ENCODE results near the gene SMAD6. TPM values are rescaled to one million over a fixed set of nuclear protein-coding genes. Genes with fewer than 3 reads are reported as not detected.

The SMAD6 gene
- total and polyA plus RNA-seq, 2 donors = 1.0 to 2.8 TPM

DNA sequence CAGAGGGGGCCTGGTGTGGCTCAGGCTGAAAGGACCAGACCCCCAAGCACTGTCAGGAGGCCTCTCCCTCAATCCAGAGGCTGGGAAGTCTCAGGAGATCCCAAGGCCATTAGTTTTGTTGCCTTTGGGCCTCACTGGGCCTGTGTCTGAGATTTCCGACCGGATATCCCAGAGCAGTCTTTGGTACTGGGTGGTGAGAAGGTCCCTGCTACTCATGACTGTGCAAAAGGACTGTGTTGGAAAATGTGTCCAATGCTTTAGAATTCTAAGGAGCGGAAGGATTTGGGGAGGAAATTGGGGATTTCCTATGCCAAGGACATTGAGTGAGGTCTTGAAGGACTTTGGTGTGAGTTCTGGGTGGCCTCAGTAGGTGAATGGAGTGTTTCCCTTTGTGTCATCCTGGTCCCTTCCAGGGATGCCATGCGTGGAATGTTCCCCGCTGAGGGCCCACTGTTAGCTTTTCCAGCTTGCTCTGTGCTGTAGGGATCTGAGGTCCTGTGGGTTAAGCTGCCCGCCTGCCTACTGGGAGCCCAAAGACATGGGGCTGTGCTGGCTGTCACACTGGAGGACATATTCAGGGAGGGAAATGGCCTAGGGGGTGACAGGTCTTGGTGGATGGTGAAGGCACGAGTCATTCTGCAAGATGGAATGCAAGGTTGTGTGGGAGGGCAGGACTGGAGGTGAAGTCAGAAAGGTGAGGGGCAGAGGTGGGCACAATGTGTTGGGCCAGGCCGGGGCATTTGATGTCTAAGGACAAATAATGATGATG, 16.4 kb downstream of the SMAD6 start:
- no peak for DNase-seq (ENCODE audit: low read depth in 6 of 9, low spot score in 9 of 9)
- H3K27me3 ChIP-seq (ENCODE audit: control insufficient read depth in 2 of 2, insufficient read depth in 1 of 2, low read length in 1 of 2) = peaks cover 0 to 2% of the 10 kb centered on the region in 2 donors
- WGBS = 97% methylated on average over 8 of the region's 8 CpGs
- no peaks in the 10 kb centered on the region for H3K9me3 ChIP-seq (ENCODE audit: control insufficient read depth in 2 of 2, insufficient read depth in 1 of 2, low read length in 1 of 2)
- H3K27ac ChIP-seq (ENCODE audit: low read depth in 1 of 2, low read length in 1 of 2) = no peak overlapping the region
- peaks cover 0 to 2% of the 10 kb centered on the region in 2 donors for H3K4me1 ChIP-seq (ENCODE audit: control insufficient read depth in 2 of 2, insufficient read depth in 2 of 2, low read length in 2 of 2)
- no peaks in the 10 kb centered on the region for H3K36me3 ChIP-seq (ENCODE audit: control insufficient read depth in 2 of 2, insufficient read depth in 2 of 2, low read length in 1 of 2)
- no peak overlapping the region for H3K4me3 ChIP-seq (ENCODE audit: low read length in 2 of 2)

DNA sequence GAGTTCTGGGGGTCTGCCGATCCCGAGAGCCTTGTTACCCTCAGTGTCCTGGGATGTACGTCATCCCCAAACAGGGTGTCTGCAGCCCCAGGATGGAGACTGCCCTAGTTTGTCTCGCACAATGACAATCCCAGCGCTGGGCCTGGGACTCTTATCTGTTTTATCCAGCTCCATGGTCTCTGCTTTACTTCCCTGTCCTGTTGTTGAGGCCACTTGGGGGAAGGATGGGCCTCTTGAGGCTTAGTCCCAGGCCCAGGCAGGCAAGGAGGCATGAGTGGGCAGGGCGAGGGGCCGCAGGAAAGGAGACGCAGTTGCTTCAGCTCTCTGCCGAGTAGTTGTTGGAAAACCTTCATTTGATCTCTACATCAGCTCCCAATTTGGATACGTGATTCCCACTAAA, 17.4 kb downstream of the SMAD6 start:
- Histone ChIP-seq H3K9me3 (ENCODE audit: control insufficient read depth in 2 of 2, insufficient read depth in 1 of 2, low read length in 1 of 2) (no peaks in the 10 kb centered on the region), H3K27me3 (ENCODE audit: control insufficient read depth in 2 of 2, insufficient read depth in 1 of 2, low read length in 1 of 2) (peaks cover 0 to 2% of the 10 kb centered on the region in 2 donors), H3K4me1 (ENCODE audit: control insufficient read depth in 2 of 2, insufficient read depth in 2 of 2, low read length in 2 of 2) (peaks cover 0 to 2% of the 10 kb centered on the region in 2 donors), H3K27ac (ENCODE audit: low read depth in 1 of 2, low read length in 1 of 2) (no peak overlapping the region), H3K4me3 (ENCODE audit: low read length in 2 of 2) (no peak overlapping the region), H3K36me3 (ENCODE audit: control insufficient read depth in 2 of 2, insufficient read depth in 2 of 2, low read length in 1 of 2) (no peaks in the 10 kb centered on the region)
- DNase-seq (ENCODE audit: low read depth in 6 of 9, low spot score in 9 of 9) = no peak
- WGBS = 89% methylated on average over 10 of the region's 10 CpGs

DNA sequence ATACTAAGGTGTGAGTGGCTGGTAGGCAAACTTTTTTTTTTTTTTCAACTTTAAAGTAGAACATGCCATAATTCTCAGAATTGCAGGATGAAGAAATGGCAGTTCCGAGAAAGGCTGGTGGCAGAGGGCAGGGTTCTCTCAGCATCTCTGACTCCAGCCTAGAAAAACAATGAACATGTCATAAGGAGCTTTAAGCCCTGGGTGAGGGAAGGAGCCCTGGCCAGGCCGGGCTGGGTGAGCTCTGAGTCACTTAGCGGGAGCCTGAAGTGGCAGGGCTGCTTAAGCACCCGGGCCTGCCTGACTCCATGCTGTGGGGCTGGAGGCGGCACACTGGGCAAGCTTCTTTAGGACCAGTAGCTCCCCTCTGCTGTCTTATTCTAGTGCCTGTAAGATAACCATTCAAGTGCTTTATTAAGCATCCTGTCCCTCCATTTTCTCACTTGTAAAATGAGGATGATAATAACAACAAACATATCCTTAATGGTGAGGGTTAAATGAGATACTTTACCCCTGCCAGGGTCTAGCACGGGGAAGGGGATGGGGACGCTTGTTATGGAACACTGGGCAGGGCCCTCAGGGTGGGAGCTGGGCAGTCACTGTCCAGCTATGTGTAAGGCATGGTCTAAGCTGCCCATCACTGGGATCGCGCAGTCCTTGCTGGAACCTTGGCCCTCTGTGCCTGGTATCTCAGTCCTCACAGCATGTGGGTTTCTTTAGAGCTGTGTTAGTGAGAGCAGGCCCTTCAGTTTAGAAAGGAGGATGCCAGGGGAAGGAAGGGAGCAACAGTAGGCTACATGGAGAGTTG, 18.4 kb downstream of the SMAD6 start:
- H3K36me3 ChIP-seq (ENCODE audit: control insufficient read depth in 2 of 2, insufficient read depth in 2 of 2, low read length in 1 of 2) = no peaks in the 10 kb centered on the region
- no peaks in the 10 kb centered on the region for H3K4me1 ChIP-seq (ENCODE audit: control insufficient read depth in 2 of 2, insufficient read depth in 2 of 2, low read length in 2 of 2)
- WGBS = 85% methylated on average over 9 of the region's 9 CpGs

DNA sequence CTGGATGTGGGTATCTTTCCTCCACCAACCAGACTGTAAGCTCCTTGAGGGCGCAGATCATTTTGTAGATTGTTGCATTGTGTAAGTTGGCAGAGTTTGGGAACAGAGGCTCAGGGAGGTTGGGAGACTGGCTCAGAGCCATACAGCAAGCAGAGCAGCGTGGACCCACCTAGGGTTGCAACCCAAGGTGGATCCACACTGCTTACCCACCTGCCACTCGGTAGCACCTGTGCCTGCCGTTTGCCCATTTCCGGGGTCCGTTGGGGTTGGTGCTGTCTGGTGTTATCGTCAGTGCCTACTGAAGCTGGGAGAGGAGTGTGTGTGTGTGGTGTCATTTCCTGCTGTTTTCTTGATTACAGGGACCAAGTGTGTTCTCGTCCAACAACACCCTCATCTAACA, 19.0 kb downstream of the SMAD6 start:
- 94% methylated on average over 8 of the region's 8 CpGs for WGBS
- no peak for DNase-seq (ENCODE audit: low read depth in 6 of 9, low spot score in 9 of 9)
- H3K4me1 ChIP-seq (ENCODE audit: control insufficient read depth in 2 of 2, insufficient read depth in 2 of 2, low read length in 2 of 2) = no peaks in the 10 kb centered on the region
- H3K27ac ChIP-seq (ENCODE audit: low read depth in 1 of 2, low read length in 1 of 2) = no peak overlapping the region
- H3K27me3 ChIP-seq (ENCODE audit: control insufficient read depth in 2 of 2, insufficient read depth in 1 of 2, low read length in 1 of 2) = peaks cover 0 to 2% of the 10 kb centered on the region in 2 donors
- H3K4me3 ChIP-seq (ENCODE audit: low read length in 2 of 2) = no peak overlapping the region
- H3K36me3 ChIP-seq (ENCODE audit: control insufficient read depth in 2 of 2, insufficient read depth in 2 of 2, low read length in 1 of 2) = no peaks in the 10 kb centered on the region
- H3K9me3 ChIP-seq (ENCODE audit: control insufficient read depth in 2 of 2, insufficient read depth in 1 of 2, low read length in 1 of 2) = no peaks in the 10 kb centered on the region

More for the DNA sequence above, 18.4 kb downstream of the SMAD6 start:
- no peak overlapping the region for H3K27ac ChIP-seq (ENCODE audit: low read depth in 1 of 2, low read length in 1 of 2)
- H3K4me3 ChIP-seq (ENCODE audit: low read length in 2 of 2) = no peak overlapping the region
- peaks cover 0 to 2% of the 10 kb centered on the region in 2 donors for H3K27me3 ChIP-seq (ENCODE audit: control insufficient read depth in 2 of 2, insufficient read depth in 1 of 2, low read length in 1 of 2)
- no peak for DNase-seq (ENCODE audit: low read depth in 6 of 9, low spot score in 9 of 9)
- no peaks in the 10 kb centered on the region for H3K9me3 ChIP-seq (ENCODE audit: control insufficient read depth in 2 of 2, insufficient read depth in 1 of 2, low read length in 1 of 2)

DNA sequence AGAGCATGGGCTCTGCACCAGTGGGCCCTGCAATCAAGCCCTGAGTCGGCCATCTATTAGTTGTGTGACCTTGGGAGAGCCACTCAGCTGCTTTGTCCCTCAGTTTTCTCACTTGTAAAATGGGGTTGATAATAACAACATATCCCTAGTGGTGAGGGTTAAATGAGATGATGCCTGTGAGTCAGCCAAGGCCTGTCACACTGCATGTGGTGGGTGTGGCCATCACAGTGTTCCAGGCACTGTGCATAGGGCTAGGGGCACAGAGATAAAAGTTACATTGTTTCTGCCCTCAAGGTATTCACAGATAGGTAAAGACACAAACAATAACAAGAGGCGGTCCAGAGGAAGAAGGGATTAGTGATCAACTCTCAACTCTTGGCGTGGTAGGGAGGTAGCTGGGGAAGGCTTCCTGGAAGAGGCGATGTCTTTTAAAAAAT, 19.5 kb downstream of the SMAD6 start:
- H3K27ac ChIP-seq (ENCODE audit: low read depth in 1 of 2, low read length in 1 of 2) = no peak overlapping the region
- no peaks in the 10 kb centered on the region for H3K9me3 ChIP-seq (ENCODE audit: control insufficient read depth in 2 of 2, insufficient read depth in 1 of 2, low read length in 1 of 2)
- H3K4me3 ChIP-seq (ENCODE audit: low read length in 2 of 2) = no peak overlapping the region
- no peaks in the 10 kb centered on the region for H3K36me3 ChIP-seq (ENCODE audit: control insufficient read depth in 2 of 2, insufficient read depth in 2 of 2, low read length in 1 of 2)
- no peak for DNase-seq (ENCODE audit: low read depth in 6 of 9, low spot score in 9 of 9)
- 98% methylated on average over 4 of the region's 4 CpGs for WGBS
- H3K4me1 ChIP-seq (ENCODE audit: control insufficient read depth in 2 of 2, insufficient read depth in 2 of 2, low read length in 2 of 2) = no peaks in the 10 kb centered on the region
- H3K27me3 ChIP-seq (ENCODE audit: control insufficient read depth in 2 of 2, insufficient read depth in 1 of 2, low read length in 1 of 2) = peaks cover 0 to 2% of the 10 kb centered on the region in 2 donors

DNA sequence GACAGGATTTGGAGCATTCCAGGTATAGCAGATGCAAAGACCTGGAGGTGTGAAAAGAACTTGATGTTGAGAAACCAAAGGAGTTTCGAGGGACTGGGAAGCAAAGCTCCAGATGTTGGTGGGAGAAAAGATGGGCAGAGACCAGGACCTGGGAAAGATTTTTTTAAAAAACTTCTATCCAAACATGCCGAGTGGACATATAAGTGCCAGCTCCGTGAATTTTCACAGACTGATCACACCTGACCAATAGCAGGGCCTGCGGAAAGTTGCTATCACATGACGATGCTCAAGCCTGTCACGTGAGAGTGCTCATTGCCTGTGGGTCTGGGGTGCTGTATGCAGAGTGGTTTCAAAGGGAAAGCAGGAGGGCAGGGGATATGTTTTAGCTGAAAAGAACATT, 19.9 kb downstream of the SMAD6 start:
- H3K9me3 ChIP-seq (ENCODE audit: control insufficient read depth in 2 of 2, insufficient read depth in 1 of 2, low read length in 1 of 2) = no peaks in the 10 kb centered on the region
- H3K36me3 ChIP-seq (ENCODE audit: control insufficient read depth in 2 of 2, insufficient read depth in 2 of 2, low read length in 1 of 2) = no peaks in the 10 kb centered on the region
- no peaks in the 10 kb centered on the region for H3K4me1 ChIP-seq (ENCODE audit: control insufficient read depth in 2 of 2, insufficient read depth in 2 of 2, low read length in 2 of 2)
- peaks cover 0 to 2% of the 10 kb centered on the region in 2 donors for H3K27me3 ChIP-seq (ENCODE audit: control insufficient read depth in 2 of 2, insufficient read depth in 1 of 2, low read length in 1 of 2)
- WGBS = 84% methylated on average over 6 of the region's 6 CpGs
- no peak overlapping the region for H3K27ac ChIP-seq (ENCODE audit: low read depth in 1 of 2, low read length in 1 of 2)
- no peak for DNase-seq (ENCODE audit: low read depth in 6 of 9, low spot score in 9 of 9)
- no peak overlapping the region for H3K4me3 ChIP-seq (ENCODE audit: low read length in 2 of 2)

DNA sequence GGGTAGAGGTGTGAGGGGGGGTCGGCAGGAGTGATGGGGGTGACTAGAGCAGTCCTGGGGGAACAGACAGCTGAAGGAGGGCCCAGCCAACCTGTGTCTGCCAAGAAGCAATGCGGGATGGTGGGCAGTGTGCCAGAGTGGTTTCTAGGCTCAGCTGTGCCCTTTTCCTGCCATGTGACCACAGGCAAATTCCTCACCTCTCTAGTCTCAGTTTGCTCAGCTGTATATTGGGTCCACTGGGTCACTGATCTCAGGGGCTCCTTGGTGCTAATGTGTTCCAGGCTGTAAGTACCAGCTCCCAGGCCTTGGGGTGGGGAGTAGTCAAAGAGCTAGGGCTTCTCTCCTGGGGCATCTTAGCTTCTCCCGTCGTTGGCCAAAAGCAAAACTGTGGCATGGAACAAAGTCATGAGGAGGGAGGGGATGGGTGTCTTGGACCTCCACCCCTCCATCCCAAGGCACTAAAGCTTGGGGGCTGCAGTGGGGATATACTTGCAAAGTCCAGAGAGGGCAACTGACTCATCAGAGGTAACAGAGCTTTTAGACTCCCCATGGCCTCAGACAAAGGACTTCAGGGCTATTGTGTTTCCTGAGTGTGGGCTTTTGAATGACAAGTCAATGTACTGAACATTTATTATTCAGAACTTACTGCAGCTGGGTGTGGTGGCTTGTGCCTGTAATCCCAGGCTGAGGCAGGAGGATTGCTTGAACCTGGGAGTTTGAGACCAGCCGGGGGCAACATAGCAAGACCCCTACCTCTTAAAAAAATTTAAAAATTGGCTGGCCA, 20.9 kb downstream of the SMAD6 start:
- peaks cover 0 to 2% of the 10 kb centered on the region in 2 donors for H3K27me3 ChIP-seq (ENCODE audit: control insufficient read depth in 2 of 2, insufficient read depth in 1 of 2, low read length in 1 of 2)
- no peak overlapping the region for H3K27ac ChIP-seq (ENCODE audit: low read depth in 1 of 2, low read length in 1 of 2)
- no peak overlapping the region for H3K4me3 ChIP-seq (ENCODE audit: low read length in 2 of 2)
- DNase-seq (ENCODE audit: low read depth in 6 of 9, low spot score in 9 of 9) = no peak
- H3K36me3 ChIP-seq (ENCODE audit: control insufficient read depth in 2 of 2, insufficient read depth in 2 of 2, low read length in 1 of 2) = no peaks in the 10 kb centered on the region
- 90% methylated on average over 5 of the region's 5 CpGs for WGBS
- H3K9me3 ChIP-seq (ENCODE audit: control insufficient read depth in 2 of 2, insufficient read depth in 1 of 2, low read length in 1 of 2) = no peaks in the 10 kb centered on the region
- H3K4me1 ChIP-seq (ENCODE audit: control insufficient read depth in 2 of 2, insufficient read depth in 2 of 2, low read length in 2 of 2) = no peaks in the 10 kb centered on the region

DNA sequence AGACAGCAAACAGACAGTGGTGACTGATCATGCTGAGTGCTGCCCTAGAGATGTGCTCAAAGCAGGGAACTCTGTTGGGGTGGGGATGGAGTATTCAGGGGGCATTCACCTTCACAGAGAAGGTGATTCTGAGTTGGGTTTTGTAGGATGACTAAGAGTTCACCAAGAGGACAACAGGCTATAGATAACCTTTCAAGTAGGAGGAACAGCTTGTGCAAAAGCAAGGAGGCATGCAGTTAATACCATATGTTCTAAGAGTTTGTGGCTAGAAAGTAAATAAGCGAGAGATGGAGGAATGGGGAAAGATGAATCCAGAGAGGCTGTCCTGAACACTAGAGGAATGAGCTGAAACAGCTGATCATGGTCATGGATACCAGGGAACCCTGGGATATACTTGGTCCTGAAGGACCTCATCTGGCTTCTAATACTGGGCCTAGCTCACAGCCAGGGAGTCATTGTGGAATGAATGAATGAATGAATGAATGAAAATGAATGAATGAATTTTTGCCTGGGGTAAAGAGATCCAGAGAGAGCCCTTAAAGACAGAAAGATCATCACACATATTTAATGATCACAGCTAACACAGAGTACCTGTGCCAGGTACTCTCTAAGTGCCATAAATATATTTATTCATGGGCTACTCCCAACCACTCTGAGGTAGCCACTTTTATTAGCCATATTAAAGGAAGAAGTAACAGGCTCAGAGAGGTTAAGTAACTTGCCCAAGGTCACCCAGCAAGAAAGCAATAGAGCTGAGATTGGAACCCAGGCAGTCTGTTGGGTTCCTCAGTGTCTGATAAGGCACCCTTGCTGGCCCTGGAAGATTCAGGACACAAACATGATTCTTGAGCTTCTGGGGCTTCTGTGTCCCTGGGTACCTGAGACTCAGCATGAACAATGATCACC, 22.0 kb downstream of the SMAD6 start:
- WGBS = 94% methylated on average over 1 of the region's 1 CpG
- no peak overlapping the region for H3K4me3 ChIP-seq (ENCODE audit: low read length in 2 of 2)
- no peak overlapping the region for H3K27ac ChIP-seq (ENCODE audit: low read depth in 1 of 2, low read length in 1 of 2)
- H3K4me1 ChIP-seq (ENCODE audit: control insufficient read depth in 2 of 2, insufficient read depth in 2 of 2, low read length in 2 of 2) = no peaks in the 10 kb centered on the region
- no peaks in the 10 kb centered on the region for H3K36me3 ChIP-seq (ENCODE audit: control insufficient read depth in 2 of 2, insufficient read depth in 2 of 2, low read length in 1 of 2)
- peaks cover 0 to 2% of the 10 kb centered on the region in 2 donors for H3K27me3 ChIP-seq (ENCODE audit: control insufficient read depth in 2 of 2, insufficient read depth in 1 of 2, low read length in 1 of 2)
- no peaks in the 10 kb centered on the region for H3K9me3 ChIP-seq (ENCODE audit: control insufficient read depth in 2 of 2, insufficient read depth in 1 of 2, low read length in 1 of 2)
- DNase-seq (ENCODE audit: low read depth in 6 of 9, low spot score in 9 of 9) = no peak
